DND-41 (cell line): ENCODE measurements around the gene PRKRIP1.

Experiments
- CTCF ChIP-seq: IDR thresholded peaks from 2 replicates; pipeline ENCODE4 v1.5.1; 2012; ENCODE audit warnings: borderline replicate concordance, low read length, moderate library complexity, mild to moderate bottlenecking; ENCODE audit not compliant: poor library complexity, severe bottlenecking; ENCODE audit errors: extremely low read depth
- EZH2 ChIP-seq: IDR thresholded peaks from 3 replicates; pipeline ENCODE4 v1.6.1; 2012; ENCODE audit warnings: borderline replicate concordance, low read depth, mild to moderate bottlenecking, moderate library complexity, low read length, inconsistent platforms; ENCODE audit not compliant: severe bottlenecking

- no peak for TF ChIP-seq CTCF
- no peak for TF ChIP-seq EZH2
Observed at GRCh38 chr7:102409340-102409739, 13.2 kb downstream of the PRKRIP1 start.
